K562 (cell line): ENCODE results near the gene NUDT22. TPM values are rescaled to one million over a fixed set of nuclear protein-coding genes. Genes with fewer than 3 reads are reported as not detected.

ENCODE experiments used
- ATF1 ChIP-seq, 2 experiments: fragments of 450-650 bp in 1 of 2; IDR thresholded peaks; 2 replicates each; pipeline ENCODE4 v1.6.1; 2016; ENCODE audit warnings: missing compliant biosample characterization in 1 of 2, missing genetic modification characterization in 1 of 2
- CHAMP1 ChIP-seq: fragments of 450-650 bp; IDR thresholded peaks from 2 replicates; pipeline ENCODE4 v1.6.1; 2016; ENCODE audit warnings: mild to moderate bottlenecking
- CSDE1 ChIP-seq, 2 experiments: fragments of 450-650 bp; IDR thresholded peaks; 2 replicates each; pipeline ENCODE4 v1.6.1; 2016; ENCODE audit warnings: mild to moderate bottlenecking in 1 of 2
- HDAC8 ChIP-seq: fragments of 450-650 bp; IDR thresholded peaks from 2 replicates; pipeline ENCODE4 v1.6.1; 2016; ENCODE audit warnings: mild to moderate bottlenecking, missing genetic modification characterization, moderate library complexity, missing compliant biosample characterization
- KDM2B ChIP-seq: fragments of 250-450 bp; sonication (Bioruptor Pico); IDR thresholded peaks from 2 replicates; pipeline ENCODE4 v1.8.0; 2021; ENCODE audit warnings: mild to moderate bottlenecking, moderate library complexity
- MXD1 ChIP-seq: fragments of 250-450 bp; sonication (Bioruptor Pico); IDR thresholded peaks from 2 replicates; pipeline ENCODE4 v1.8.0; 2021; ENCODE audit warnings: borderline replicate concordance, mild to moderate bottlenecking, moderate library complexity; ENCODE audit not compliant: poor library complexity, severe bottlenecking
- MYNN ChIP-seq, 2 experiments: sonication (generic); formaldehyde crosslinking in 1 of 2; IDR thresholded peaks; 2 replicates each; pipeline versions ENCODE4 v1.5.0 to v1.6.1; 2016 to 2020; ENCODE audit warnings: antibody characterized with exemption in 1 of 2, missing genetic modification reagents in 1 of 2
- NR2C1 ChIP-seq, 2 experiments: fragments of 450-650 bp; IDR thresholded peaks; 2 replicates each; pipeline ENCODE4 v1.6.1; 2017; ENCODE audit warnings: mild to moderate bottlenecking in 2 of 2, antibody characterized with exemption in 1 of 2, inconsistent platforms in 1 of 2, missing compliant biosample characterization in 1 of 2, missing genetic modification characterization in 1 of 2
- POLR2B ChIP-seq: fragments of 450-650 bp; IDR thresholded peaks from 2 replicates; pipeline ENCODE4 v1.6.1; 2018; ENCODE audit warnings: low read depth; ENCODE audit not compliant: partially characterized antibody
- PRMT5 ChIP-seq: sonication (generic); formaldehyde crosslinking; IDR thresholded peaks from 2 replicates; pipeline ENCODE4 v1.5.0; 2020; ENCODE audit warnings: missing genetic modification reagents
- SMAD3 ChIP-seq: fragments of 450-650 bp; formaldehyde crosslinking; conservative IDR thresholded peaks from 2 replicates; pipeline ENCODE4 v1.4.0; 2020; ENCODE audit warnings: mild to moderate bottlenecking
- SMAD4 ChIP-seq: fragments of 250-450 bp; sonication (Bioruptor Pico); conservative IDR thresholded peaks from 2 replicates; pipeline ENCODE4 v1.8.0; 2021; ENCODE audit warnings: inconsistent platforms, mild to moderate bottlenecking, moderate library complexity
- TEAD2 ChIP-seq: fragments of 450-650 bp; IDR thresholded peaks from 2 replicates; pipeline ENCODE4 v1.6.1; 2016; ENCODE audit warnings: missing genetic modification characterization, control low read depth, missing compliant biosample characterization
- TFAM ChIP-seq: fragments of 250-450 bp; sonication (Bioruptor Pico); conservative IDR thresholded peaks from 2 replicates; pipeline ENCODE4 v1.5.0; 2021; ENCODE audit warnings: mild to moderate bottlenecking, moderate library complexity
- TFAP4 ChIP-seq: sonication (generic); formaldehyde crosslinking; IDR thresholded peaks from 2 replicates; pipeline ENCODE4 v1.8.0; 2022; ENCODE audit warnings: missing genetic modification reagents, mild to moderate bottlenecking, moderate library complexity, borderline replicate concordance
- TGIF2 ChIP-seq: sonication (generic); formaldehyde crosslinking; IDR thresholded peaks from 2 replicates; pipeline ENCODE4 v1.8.1; 2022; ENCODE audit warnings: mild to moderate bottlenecking, missing genetic modification reagents, moderate library complexity
- TRIM24 ChIP-seq, 2 experiments: fragments of 450-650 bp; IDR thresholded peaks; 2 replicates each; pipeline ENCODE4 v1.6.1; 2016
- ZNF217 ChIP-seq: sonication (generic); formaldehyde crosslinking; IDR thresholded peaks from 2 replicates; pipeline ENCODE4 v1.8.0; 2022; ENCODE audit warnings: mild to moderate bottlenecking, missing genetic modification reagents
- ZNF408 ChIP-seq: fragments of 250-450 bp; sonication (Bioruptor Pico); IDR thresholded peaks from 2 replicates; pipeline ENCODE4 v1.4.0; 2020; ENCODE audit warnings: low read depth, mild to moderate bottlenecking, moderate library complexity
- ZNF445 ChIP-seq: fragments of 250-450 bp; sonication (Bioruptor Pico); IDR thresholded peaks from 2 replicates; pipeline ENCODE4 v1.4.0; 2020; ENCODE audit warnings: low read depth, mild to moderate bottlenecking, moderate library complexity
- polyA plus RNA-seq, 8 experiments: library from polyadenylated mRNA; depleted of rRNA in 4 of 8; stranded (reverse) in 5 of 8; unstranded in 3 of 8; fragments of >200 nt; fragmentation: Nextera tagmentation in 2 of 8; fragmentation: Illumina TruSeq in 1 of 8; extraction: Ambion mirVana in 2 of 8; extraction: Trizol in 1 of 8; gene quantifications; 2 replicates each; pipeline versions ENCODE4 v1.2.1 to v1.2.3, GENCODE V29; 2011 to 2014; ENCODE audit warnings: inconsistent platforms in 1 of 8, missing spikeins in 1 of 8
- total RNA-seq, 7 experiments: library from RNA; depleted of rRNA in 6 of 7; stranded (reverse); fragments of >200 nt in 6 of 7; fragmentation: Illumina TruSeq in 2 of 7; extraction: Trizol in 2 of 7; gene quantifications; 2 replicates each; pipeline versions ENCODE4 v1.2.1 to v1.2.3, GENCODE V29; 2011 to 2021; ENCODE audit warnings: low replicate concordance in 1 of 7
- TF ChIP-seq, protein P1 (sequence below): sonication (generic); formaldehyde crosslinking; IDR thresholded peaks from 2 replicates; pipeline ENCODE4 v1.8.1; 2023; ENCODE audit warnings: mild to moderate bottlenecking, missing genetic modification reagents

NUDT22 gene
- total and polyA plus RNA-seq, 9 of the 15 experiments (the other 6 are each of a cell fraction or from before 2014, with no cell fraction given), result 6.3 to 92.6 (median 37.4) TPM

DNA sequence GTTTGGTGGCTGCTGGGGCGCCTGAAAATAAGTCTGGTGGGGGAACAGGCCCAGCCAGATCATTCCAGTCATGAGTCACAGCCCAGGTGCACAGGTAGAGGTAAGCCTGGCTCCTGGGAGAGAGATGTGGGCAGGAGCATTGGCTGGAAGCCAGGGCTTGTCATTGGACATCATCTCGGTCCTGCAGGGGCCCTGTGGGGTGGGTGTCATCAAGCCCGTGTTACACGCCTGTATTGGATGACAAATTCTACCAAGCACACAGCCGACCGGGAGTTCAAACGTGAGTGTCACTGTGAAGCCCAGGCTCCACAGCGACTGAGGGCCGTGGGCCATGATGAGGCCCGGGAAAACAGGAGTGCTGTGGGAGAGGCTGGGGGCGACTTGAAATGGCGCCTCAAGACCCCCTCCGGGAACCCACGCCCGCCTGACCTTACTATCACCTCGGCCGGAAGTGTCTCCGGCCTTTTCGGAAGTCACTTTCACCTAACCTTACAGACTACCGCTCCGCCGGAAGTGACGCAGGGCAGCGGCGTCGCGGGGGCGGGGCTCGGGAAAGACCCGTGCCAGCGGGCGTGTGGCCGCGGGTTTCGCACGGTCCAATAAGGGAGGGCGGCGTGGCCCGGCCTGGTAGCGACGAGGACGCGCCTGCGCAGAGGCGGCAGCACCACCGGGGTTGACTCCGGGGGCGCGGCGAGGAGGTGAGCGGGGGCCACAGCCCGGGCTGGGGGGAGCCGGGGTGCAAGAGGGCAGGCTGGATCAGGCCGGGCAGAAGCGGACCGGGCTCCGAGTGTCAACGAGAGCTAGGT lies 14.6 kb downstream of the NUDT22 start, which contains the start of gene FKBP2 (continued):
- TF ChIP-seq MYNN (IDR thresholded peaks at IDR 0.05), result no peak
- no peak for TF ChIP-seq MYNN (CRISPR knock-in tag; IDR thresholded peaks at IDR 0.05)
- no peak for TF ChIP-seq TRIM24 (IDR thresholded peaks at IDR 0.05)
- TF ChIP-seq TGIF2 (CRISPR knock-in tag), result no peak
- TF ChIP-seq CSDE1 (IDR thresholded peaks at IDR 0.05), result no peak
- peak; percentile 52; the same call in 1 of the 2 replicates for TF ChIP-seq ATF1 (CRISPR knock-in tag; IDR thresholded peaks at IDR 0.05)
- peak; percentile 97 for TF ChIP-seq ATF1 (tag; IDR thresholded peaks at IDR 0.05)
- no peak for TF ChIP-seq MXD1 (CRISPR knock-in tag)
- TF ChIP-seq KDM2B (CRISPR knock-in tag), result no peak
- peak; percentile 42; the same call in 1 of the 2 replicates for TF ChIP-seq TFAP4 (CRISPR knock-in tag)
- TF ChIP-seq ZNF445 (CRISPR knock-in tag), result no peak
- no peak for TF ChIP-seq TEAD2
- TF ChIP-seq NR2C1 (IDR thresholded peaks at IDR 0.05), result peak; percentile 56
- TF ChIP-seq NR2C1 (tag; IDR thresholded peaks at IDR 0.05), result peak; percentile 72
- TF ChIP-seq ZNF408 (CRISPR knock-in tag), result no peak
- TF ChIP-seq POLR2B, result peak; percentile 96
- TF ChIP-seq ZNF217 (CRISPR knock-in tag), result no peak
- TF ChIP-seq SMAD4 (CRISPR knock-in tag), result peak; percentile 66
- no peak for TF ChIP-seq PRMT5 (CRISPR knock-in tag)
- no peak for TF ChIP-seq HDAC8
- no peak for TF ChIP-seq CHAMP1
- no peak for TF ChIP-seq TFAM
- TF ChIP-seq, protein P1, sequence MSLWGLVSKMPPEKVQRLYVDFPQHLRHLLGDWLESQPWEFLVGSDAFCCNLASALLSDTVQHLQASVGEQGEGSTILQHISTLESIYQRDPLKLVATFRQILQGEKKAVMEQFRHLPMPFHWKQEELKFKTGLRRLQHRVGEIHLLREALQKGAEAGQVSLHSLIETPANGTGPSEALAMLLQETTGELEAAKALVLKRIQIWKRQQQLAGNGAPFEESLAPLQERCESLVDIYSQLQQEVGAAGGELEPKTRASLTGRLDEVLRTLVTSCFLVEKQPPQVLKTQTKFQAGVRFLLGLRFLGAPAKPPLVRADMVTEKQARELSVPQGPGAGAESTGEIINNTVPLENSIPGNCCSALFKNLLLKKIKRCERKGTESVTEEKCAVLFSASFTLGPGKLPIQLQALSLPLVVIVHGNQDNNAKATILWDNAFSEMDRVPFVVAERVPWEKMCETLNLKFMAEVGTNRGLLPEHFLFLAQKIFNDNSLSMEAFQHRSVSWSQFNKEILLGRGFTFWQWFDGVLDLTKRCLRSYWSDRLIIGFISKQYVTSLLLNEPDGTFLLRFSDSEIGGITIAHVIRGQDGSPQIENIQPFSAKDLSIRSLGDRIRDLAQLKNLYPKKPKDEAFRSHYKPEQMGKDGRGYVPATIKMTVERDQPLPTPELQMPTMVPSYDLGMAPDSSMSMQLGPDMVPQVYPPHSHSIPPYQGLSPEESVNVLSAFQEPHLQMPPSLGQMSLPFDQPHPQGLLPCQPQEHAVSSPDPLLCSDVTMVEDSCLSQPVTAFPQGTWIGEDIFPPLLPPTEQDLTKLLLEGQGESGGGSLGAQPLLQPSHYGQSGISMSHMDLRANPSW, result no peak
- peak; percentile 69; the same call in 1 of the 2 replicates for TF ChIP-seq SMAD3 (CRISPR knock-in tag)
